ENCODE results near the gene EFHD2.

The EFHD2 gene

GRCh38 chr1:15433471-15433870 lies 23.8 kb downstream of the EFHD2 start:
- peak; percentile 16 for DNase-seq

GRCh38 chr1:15434739-15435138 lies 25.1 kb downstream of the EFHD2 start:
- peak; percentile 31 for DNase-seq

GRCh38 chr1:15435239-15436077 lies 25.8 kb downstream of the EFHD2 start:
- no peak for DNase-seq

- no peak for DNase-seq
Observed at GRCh38 chr1:15436881-15437442, 27.3 kb downstream of the EFHD2 start.

GRCh38 chr1:15439325-15439724 lies 29.6 kb downstream of the EFHD2 start:
- no peak for DNase-seq

- DNase-seq = no peak
Observed at GRCh38 chr1:15440357-15440756, 30.7 kb downstream of the EFHD2 start.

GRCh38 chr1:15441247-15441646 lies 31.6 kb downstream of the EFHD2 start:
- no peak for DNase-seq

- no peak for DNase-seq
Observed at GRCh38 chr1:15442119-15442518, 32.4 kb downstream of the EFHD2 start.

- no peak for DNase-seq
Observed at GRCh38 chr1:15442759-15443158, 33.1 kb downstream of the EFHD2 start.

- DNase-seq = no peak
Observed at GRCh38 chr1:15443281-15443680, 33.6 kb downstream of the EFHD2 start.

- no peak for DNase-seq
Observed at GRCh38 chr1:15444468-15445389, 35.0 kb downstream of the EFHD2 start.

- DNase-seq = no peak
Observed at GRCh38 chr1:15445390-15446122, 35.9 kb downstream of the EFHD2 start.

- DNase-seq = no peak
Observed at GRCh38 chr1:15446212-15446611, 36.5 kb downstream of the EFHD2 start.

- DNase-seq = no peak
Observed at GRCh38 chr1:15448877-15449462, 39.3 kb downstream of the EFHD2 start.

GRCh38 chr1:15449567-15449966 lies 39.9 kb downstream of the EFHD2 start:
- DNase-seq = no peak

GRCh38 chr1:15451014-15451722 lies 41.5 kb downstream of the EFHD2 start:
- DNase-seq = no peak

GRCh38 chr1:15452216-15452615 lies 42.5 kb downstream of the EFHD2 start:
- no peak for DNase-seq

GRCh38 chr1:15452866-15453571 lies 43.3 kb downstream of the EFHD2 start:
- DNase-seq = no peak

- DNase-seq = no peak
Observed at GRCh38 chr1:15453734-15454133, 44.0 kb downstream of the EFHD2 start.

- no peak for DNase-seq
Observed at GRCh38 chr1:15454256-15454655, 44.6 kb downstream of the EFHD2 start.

- no peak for DNase-seq
Observed at GRCh38 chr1:15455522-15455921, 45.8 kb downstream of the EFHD2 start.

Data from CD4-positive, alpha-beta T cell treated with Interleukin-17A for 1 hour (primary cell).